ENCODE measurements around the gene HENMT1. TPM values are rescaled to one million over a fixed set of nuclear protein-coding genes. Genes with fewer than 3 reads are reported as not detected.

The HENMT1 gene
- total and polyA plus RNA-seq, 9 of the 15 experiments (the other 6 are each of a cell fraction or from before 2014, with no cell fraction given) = not detected

GRCh38 chr1:108692724-108693655 lies 32.1 kb upstream of the HENMT1 start (continued):
- TF ChIP-seq POLR2AphosphoS2 (IDR thresholded peaks at IDR 0.05; ENCODE audit: low read length) (no peak), NR0B1 (IDR thresholded peaks at IDR 0.05; ENCODE audit: partially characterized antibody) (no peak), TSC22D4 (tag; IDR thresholded peaks at IDR 0.05) (no peak), RHOXF2B (CRISPR knock-in tag; conservative IDR thresholded peaks at IDR 0.05) (no peak), ZNF324 (CRISPR knock-in tag; IDR thresholded peaks at IDR 0.05) (no peak), ZNF354B (CRISPR knock-in tag; IDR thresholded peaks at IDR 0.05) (no peak), AFF1 (IDR thresholded peaks at IDR 0.05; ENCODE audit: low read depth in 1 of 2, partially characterized antibody in 2 of 2) (no peak), FIP1L1 (IDR thresholded peaks at IDR 0.05; ENCODE audit: low read depth, low read length, poor library complexity, severe bottlenecking) (no peak)
- TF ChIP-seq, protein P1, sequence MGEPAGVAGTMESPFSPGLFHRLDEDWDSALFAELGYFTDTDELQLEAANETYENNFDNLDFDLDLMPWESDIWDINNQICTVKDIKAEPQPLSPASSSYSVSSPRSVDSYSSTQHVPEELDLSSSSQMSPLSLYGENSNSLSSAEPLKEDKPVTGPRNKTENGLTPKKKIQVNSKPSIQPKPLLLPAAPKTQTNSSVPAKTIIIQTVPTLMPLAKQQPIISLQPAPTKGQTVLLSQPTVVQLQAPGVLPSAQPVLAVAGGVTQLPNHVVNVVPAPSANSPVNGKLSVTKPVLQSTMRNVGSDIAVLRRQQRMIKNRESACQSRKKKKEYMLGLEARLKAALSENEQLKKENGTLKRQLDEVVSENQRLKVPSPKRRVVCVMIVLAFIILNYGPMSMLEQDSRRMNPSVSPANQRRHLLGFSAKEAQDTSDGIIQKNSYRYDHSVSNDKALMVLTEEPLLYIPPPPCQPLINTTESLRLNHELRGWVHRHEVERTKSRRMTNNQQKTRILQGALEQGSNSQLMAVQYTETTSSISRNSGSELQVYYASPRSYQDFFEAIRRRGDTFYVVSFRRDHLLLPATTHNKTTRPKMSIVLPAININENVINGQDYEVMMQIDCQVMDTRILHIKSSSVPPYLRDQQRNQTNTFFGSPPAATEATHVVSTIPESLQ (CRISPR knock-in tag; IDR thresholded peaks at IDR 0.05) = peak; percentile 79
